Measurements from ENCODE around the gene ANKRD23. TPM values are rescaled to one million over a fixed set of nuclear protein-coding genes. Genes with fewer than 3 reads are reported as not detected.

The ANKRD23 gene
- polyA plus RNA-seq, 1 of the 3 experiments (the other 2 are of a cell fraction): 3.1 TPM

DNA sequence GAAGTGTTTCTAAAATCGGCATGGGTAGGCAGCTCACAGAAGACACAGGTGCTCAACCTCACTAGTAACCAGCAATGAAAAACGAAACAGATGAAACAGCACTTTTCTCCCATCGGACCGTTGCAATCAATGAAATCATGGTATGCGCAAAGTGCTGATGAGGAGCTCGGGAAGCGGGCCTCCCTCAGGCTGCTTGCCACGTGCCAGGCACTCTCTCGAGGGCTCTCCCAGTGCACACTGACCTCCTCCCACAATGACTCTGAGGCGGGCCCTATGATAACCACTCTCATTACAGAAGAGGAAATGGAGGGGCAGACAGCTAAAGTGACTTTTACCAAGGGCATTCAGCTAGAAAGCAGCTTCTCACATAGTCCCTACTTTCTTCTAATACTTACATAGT is 3.8 kb upstream of the ANKRD23 start:
- H3K4me1 ChIP-seq (ENCODE audit: control insufficient read depth in 1 of 2, insufficient read depth in 2 of 2, low read depth in 1 of 2, low read length in 1 of 2): peaks cover 0 to under 1% of the 10 kb centered on the region in 2 experiments; a peak in 1 of 4 replicates
- ChIA-PET POLR2A (no interaction called here), CTCF (interaction anchor here (1.2 to 3.0 kb wide), 2 partner anchors 10 to 103 kb away, joined by 5 to 13 read pairs; partner anchors contain the start of gene ANKRD39)

DNA sequence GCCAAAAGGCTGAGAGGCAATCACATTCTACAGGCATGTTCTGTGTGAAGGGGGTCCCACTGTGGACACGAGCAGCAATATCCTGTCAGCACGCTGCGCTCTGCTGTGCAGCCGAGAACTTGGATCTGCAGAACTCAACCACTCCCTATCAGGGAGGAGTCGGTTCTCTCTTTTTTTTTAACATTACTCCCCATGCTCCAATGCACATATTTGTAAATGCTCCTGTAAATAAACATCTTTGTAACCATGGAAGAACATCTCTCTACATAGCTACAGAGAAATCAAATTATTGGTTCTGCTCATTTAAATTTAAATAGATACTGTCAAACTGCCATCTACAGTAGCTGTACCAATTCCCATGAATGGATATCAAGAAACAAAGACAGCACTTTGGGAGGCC is 3.0 kb upstream of the ANKRD23 start:
- Histone ChIP-seq H3K4me1 (ENCODE audit: control insufficient read depth in 1 of 2, insufficient read depth in 2 of 2, low read depth in 1 of 2, low read length in 1 of 2) (peaks cover 0 to 5% of the 10 kb centered on the region in 2 experiments; a peak in 1 of 4 replicates), H3K27me3 (ENCODE audit: insufficient read depth) (no peaks in the 10 kb centered on the region), H3K36me3 (replicated peaks in 1 of 2; ENCODE audit: control insufficient read depth in 1 of 2, insufficient read depth in 2 of 2, low read length in 1 of 2) (peaks cover 4 to 14% of the 10 kb centered on the region in 2 experiments), H3K4me3 (ENCODE audit: low read depth in 2 of 2, low read length in 1 of 2) (no peak overlapping the region), H3K9me3 (no peaks in the 10 kb centered on the region), H4K20me1 (ENCODE audit: insufficient read depth) (no peaks in the 10 kb centered on the region), H3K9me2 (no peaks in the 10 kb centered on the region), H3F3A (replicated peaks; ENCODE audit: insufficient read depth) (no peaks in the 10 kb centered on the region), H2AFZ (ENCODE audit: low read depth) (no peak overlapping the region), H3K79me2 (ENCODE audit: insufficient read depth) (no peaks in the 10 kb centered on the region), H3K27ac (ENCODE audit: low read depth in 2 of 2, low read length in 1 of 2) (no peak overlapping the region), H3K4me2 (no peak overlapping the region), H3K9ac (no peak overlapping the region)
- no peak for DNase-seq
- POLR2A ChIA-PET: no interaction called here
- TF ChIP-seq, protein P1, sequence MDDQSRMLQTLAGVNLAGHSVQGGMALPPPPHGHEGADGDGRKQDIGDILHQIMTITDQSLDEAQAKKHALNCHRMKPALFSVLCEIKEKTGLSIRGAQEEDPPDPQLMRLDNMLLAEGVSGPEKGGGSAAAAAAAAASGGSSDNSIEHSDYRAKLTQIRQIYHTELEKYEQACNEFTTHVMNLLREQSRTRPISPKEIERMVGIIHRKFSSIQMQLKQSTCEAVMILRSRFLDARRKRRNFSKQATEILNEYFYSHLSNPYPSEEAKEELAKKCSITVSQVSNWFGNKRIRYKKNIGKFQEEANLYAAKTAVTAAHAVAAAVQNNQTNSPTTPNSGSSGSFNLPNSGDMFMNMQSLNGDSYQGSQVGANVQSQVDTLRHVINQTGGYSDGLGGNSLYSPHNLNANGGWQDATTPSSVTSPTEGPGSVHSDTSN (IDR thresholded peaks at IDR 0.05): no peak
- no peak for TF ChIP-seq NRF1 (IDR thresholded peaks at IDR 0.05; ENCODE audit: low read depth, low read length)
- TF ChIP-seq GABPA (IDR thresholded peaks at IDR 0.05; ENCODE audit: low read depth): no peak
- TF ChIP-seq TCF12 (IDR thresholded peaks at IDR 0.05): no peak
- TF ChIP-seq, protein P2, sequence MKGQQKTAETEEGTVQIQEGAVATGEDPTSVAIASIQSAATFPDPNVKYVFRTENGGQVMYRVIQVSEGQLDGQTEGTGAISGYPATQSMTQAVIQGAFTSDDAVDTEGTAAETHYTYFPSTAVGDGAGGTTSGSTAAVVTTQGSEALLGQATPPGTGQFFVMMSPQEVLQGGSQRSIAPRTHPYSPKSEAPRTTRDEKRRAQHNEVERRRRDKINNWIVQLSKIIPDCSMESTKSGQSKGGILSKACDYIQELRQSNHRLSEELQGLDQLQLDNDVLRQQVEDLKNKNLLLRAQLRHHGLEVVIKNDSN (IDR thresholded peaks at IDR 0.05; ENCODE audit: borderline replicate concordance, low read depth): no peak
- CTCF ChIA-PET: interaction anchor here (1.2 to 3.0 kb wide), 2 partner anchors 11 to 104 kb away, joined by 5 to 13 read pairs; partner anchors contain the start of gene ANKRD39
- WGBS (ENCODE audit: low lambda C conversion rate): 94% methylated on average over 5 of the region's 5 CpGs

More for the DNA sequence above, 3.8 kb upstream of the ANKRD23 start:
- Histone ChIP-seq H3K27ac (ENCODE audit: low read depth in 2 of 2, low read length in 1 of 2) (no peak overlapping the region), H3K9me3 (no peaks in the 10 kb centered on the region), H3K4me2 (no peak overlapping the region), H3K79me2 (ENCODE audit: insufficient read depth) (no peaks in the 10 kb centered on the region), H2AFZ (ENCODE audit: low read depth) (no peak overlapping the region), H4K20me1 (ENCODE audit: insufficient read depth) (no peaks in the 10 kb centered on the region), H3K9ac (no peak overlapping the region), H3K9me2 (no peaks in the 10 kb centered on the region), H3K36me3 (replicated peaks in 1 of 2; ENCODE audit: control insufficient read depth in 1 of 2, insufficient read depth in 2 of 2, low read length in 1 of 2) (peaks cover 4 to 14% of the 10 kb centered on the region in 2 experiments), H3K4me3 (ENCODE audit: low read depth in 2 of 2, low read length in 1 of 2) (no peak overlapping the region), H3K27me3 (ENCODE audit: insufficient read depth) (no peaks in the 10 kb centered on the region), H3F3A (replicated peaks; ENCODE audit: insufficient read depth) (no peaks in the 10 kb centered on the region)
- TF ChIP-seq MXI1 (IDR thresholded peaks at IDR 0.05; ENCODE audit: low read depth, low read length) (no peak), SMC3 (IDR thresholded peaks at IDR 0.05; ENCODE audit: low read depth, low read length) (no peak), RXRA (IDR thresholded peaks at IDR 0.05; ENCODE audit: borderline replicate concordance, low read depth) (no peak), CHD2 (IDR thresholded peaks at IDR 0.05; ENCODE audit: low read length, partially characterized antibody) (no peak), NRF1 (IDR thresholded peaks at IDR 0.05; ENCODE audit: low read depth, low read length) (no peak), NFIC (IDR thresholded peaks at IDR 0.05; ENCODE audit: borderline replicate concordance) (no peak)
- TF ChIP-seq, protein P2 (IDR thresholded peaks at IDR 0.05; ENCODE audit: borderline replicate concordance, low read depth): no peak
- DNase-seq: no peak
- 91% methylated on average over 10 of the region's 10 CpGs for WGBS (ENCODE audit: low lambda C conversion rate)
